Endothelial cell of hepatic sinusoid (primary cell): ENCODE results near the gene WDR31.
"Not testable (repeated sequence)": the region's sequence is repeated elsewhere in the genome, so short reads cannot be mapped to it uniquely, and the experiment has no call there.

ENCODE experiments used
- in situ Hi-C: cut with HindIII; loops from 2 replicates; pipeline ENCODE4 v1.10.0; 2017; ENCODE audit warnings: low sequenced_read_pairs

WDR31 gene

GRCh38 chr9:113368982-113369854 is 29.1 kb upstream of the WDR31 start:
- in situ Hi-C loops, result no loop called here

GRCh38 chr9:113368348-113368981 is 28.4 kb upstream of the WDR31 start:
- in situ Hi-C loops, result no loop called here

GRCh38 chr9:113365652-113366051 is 25.6 kb upstream of the WDR31 start:
- in situ Hi-C loops, result not testable (repeated sequence)

- in situ Hi-C loops, result no loop called here
Measured at GRCh38 chr9:113364951-113365350, 24.9 kb upstream of the WDR31 start.

- in situ Hi-C loops, result no loop called here
Measured at GRCh38 chr9:113363336-113363735, 23.3 kb upstream of the WDR31 start.

GRCh38 chr9:113361304-113362018 is 21.4 kb upstream of the WDR31 start:
- in situ Hi-C loops, result no loop called here

GRCh38 chr9:113360242-113360842 is 20.3 kb upstream of the WDR31 start:
- in situ Hi-C loops, result no loop called here

GRCh38 chr9:113359385-113359784 is 19.3 kb upstream of the WDR31 start:
- in situ Hi-C loops, result no loop called here

GRCh38 chr9:113356686-113357292 is 16.7 kb upstream of the WDR31 start:
- in situ Hi-C loops, result no loop called here

- in situ Hi-C loops, result no loop called here
Measured at GRCh38 chr9:113355040-113355596, 15.0 kb upstream of the WDR31 start.

- in situ Hi-C loops, result no loop called here
Measured at GRCh38 chr9:113352411-113352810, 12.3 kb upstream of the WDR31 start.

- in situ Hi-C loops, result no loop called here
Measured at GRCh38 chr9:113352006-113352405, 11.9 kb upstream of the WDR31 start.

GRCh38 chr9:113350937-113351336 is 10.9 kb upstream of the WDR31 start:
- in situ Hi-C loops, result no loop called here

- in situ Hi-C loops, result no loop called here
Measured at GRCh38 chr9:113350107-113350661, 10.1 kb upstream of the WDR31 start.

- in situ Hi-C loops, result no loop called here
Measured at GRCh38 chr9:113349445-113350094, 9.5 kb upstream of the WDR31 start, which contains the start of gene BSPRY. Gene BSPRY (plus strand): TSS chr9:113349541. CDS start chr9:113349580, 39 bp downstream.

GRCh38 chr9:113349066-113349444 is 9.0 kb upstream of the WDR31 start:
- in situ Hi-C loops, result no loop called here

- in situ Hi-C loops, result no loop called here
Measured at GRCh38 chr9:113348437-113348836, 8.4 kb upstream of the WDR31 start.

GRCh38 chr9:113345671-113346070 is 5.6 kb upstream of the WDR31 start:
- in situ Hi-C loops, result no loop called here

GRCh38 chr9:113345190-113345589 is 5.1 kb upstream of the WDR31 start:
- in situ Hi-C loops, result no loop called here
